ENCODE results near the gene NOS3.

Gene NOS3

GRCh38 chr7:150999497-151000230, 8.8 kb downstream of the NOS3 start:
- no peak for DNase-seq (ENCODE audit: low spot score)
- no peak for TF ChIP-seq CTCF (IDR thresholded peaks at IDR 0.05; ENCODE audit: extremely low read depth, missing control alignments)

GRCh38 chr7:151000897-151001495, 10.2 kb downstream of the NOS3 start:
- DNase-seq (ENCODE audit: low spot score): no peak
- TF ChIP-seq CTCF (IDR thresholded peaks at IDR 0.05; ENCODE audit: extremely low read depth, missing control alignments): no peak

GRCh38 chr7:151001546-151001945, 10.7 kb downstream of the NOS3 start:
- no peak for DNase-seq (ENCODE audit: low spot score)
- TF ChIP-seq CTCF (IDR thresholded peaks at IDR 0.05; ENCODE audit: extremely low read depth, missing control alignments): no peak

GRCh38 chr7:151003572-151003971, 12.8 kb downstream of the NOS3 start:
- TF ChIP-seq CTCF (IDR thresholded peaks at IDR 0.05; ENCODE audit: extremely low read depth, missing control alignments): no peak
- DNase-seq (ENCODE audit: low spot score): no peak

- TF ChIP-seq CTCF (IDR thresholded peaks at IDR 0.05; ENCODE audit: extremely low read depth, missing control alignments): no peak
- no peak for DNase-seq (ENCODE audit: low spot score)
Observed at GRCh38 chr7:151005566-151005965, 14.7 kb downstream of the NOS3 start.

GRCh38 chr7:151006590-151007300, 15.9 kb downstream of the NOS3 start:
- no peak for DNase-seq (ENCODE audit: low spot score)
- TF ChIP-seq CTCF (IDR thresholded peaks at IDR 0.05; ENCODE audit: extremely low read depth, missing control alignments): no peak

GRCh38 chr7:151007469-151007898, 16.7 kb downstream of the NOS3 start:
- no peak for DNase-seq (ENCODE audit: low spot score)
- TF ChIP-seq CTCF (IDR thresholded peaks at IDR 0.05; ENCODE audit: extremely low read depth, missing control alignments): no peak

Measured in GM20000 (cell line).